NCI-H1436 treated with DMSO at 0.1 percent for 48 hours (cell line): ENCODE measurements around the gene RASIP1.

Experiments
- DNase-seq: peaks from one replicate; lab custom pipeline; 2025; lab: John Stamatoyannopoulos, UW

Gene RASIP1

DNA sequence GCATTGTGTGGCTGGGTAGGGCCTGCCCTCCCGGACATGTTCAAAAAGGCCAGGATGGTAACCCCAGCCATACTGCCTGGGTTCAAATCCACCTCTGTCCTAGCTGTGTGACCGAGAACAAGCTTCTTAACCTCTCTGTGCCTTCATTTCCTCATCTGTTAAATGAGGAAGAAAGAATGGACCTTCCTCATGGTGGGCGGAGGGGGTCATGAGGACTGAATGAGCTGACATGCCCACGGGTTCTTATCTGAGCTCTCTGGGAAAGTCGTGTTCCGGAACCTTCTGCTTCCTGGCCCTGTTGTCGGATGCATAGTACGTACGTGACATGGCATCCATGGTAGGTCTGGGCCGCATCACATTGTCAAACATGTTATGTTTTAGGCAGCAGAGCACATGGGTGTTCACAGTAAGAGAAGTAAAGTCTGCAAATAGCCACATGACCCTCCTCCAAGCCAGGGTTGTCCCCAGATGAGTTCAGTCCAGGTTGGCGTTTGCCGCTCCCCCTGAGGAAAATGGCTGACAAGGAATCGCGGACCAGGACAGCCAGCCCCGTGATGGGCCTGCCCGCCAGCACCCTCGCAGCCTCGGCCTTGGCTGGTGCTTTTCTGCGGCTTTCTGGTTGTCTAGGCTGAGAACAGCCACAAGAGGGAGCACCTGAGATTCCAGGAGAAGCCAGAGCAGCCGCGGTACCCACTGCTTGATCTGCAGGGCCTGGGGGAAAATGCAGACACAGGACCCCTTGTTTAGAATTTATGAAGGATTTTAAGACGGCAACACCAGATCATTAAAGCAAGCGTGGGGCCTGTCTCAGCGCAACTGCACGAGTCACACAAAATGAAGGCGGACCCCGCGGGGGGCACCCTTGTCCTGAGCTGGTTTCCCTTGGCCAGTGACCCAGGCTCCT is 65.2 kb downstream of the RASIP1 start:
- no peak for DNase-seq

DNA sequence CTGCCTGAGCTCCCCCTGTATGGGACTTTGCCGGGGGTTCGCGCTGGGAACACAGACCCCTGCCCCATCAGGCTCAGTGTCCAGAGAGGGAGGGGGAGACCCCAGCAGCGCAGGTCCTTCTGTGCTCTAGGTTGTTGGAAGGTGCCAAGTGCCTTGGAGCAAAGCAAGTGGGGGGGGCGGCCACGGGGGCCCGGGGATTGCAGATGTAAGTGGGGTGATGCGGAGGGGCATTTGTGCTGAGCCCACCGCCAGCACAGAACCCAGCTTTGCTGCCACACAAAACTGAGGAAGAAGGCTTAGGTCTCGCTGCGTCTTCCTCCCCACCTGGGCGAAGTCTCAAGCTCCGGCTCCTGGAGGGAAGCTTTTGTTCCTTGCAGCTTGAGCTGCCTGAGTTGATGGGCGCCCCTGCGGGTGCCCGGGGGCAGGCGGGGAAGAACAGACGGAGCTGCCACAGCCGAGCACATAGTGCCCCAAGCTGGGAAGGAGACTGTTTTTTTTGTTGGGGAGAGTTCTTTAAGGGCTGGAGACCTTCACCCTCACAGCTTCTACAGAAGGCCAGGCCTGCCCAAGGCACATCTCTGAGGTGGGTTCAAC is 66.1 kb downstream of the RASIP1 start:
- no peak for DNase-seq

DNA sequence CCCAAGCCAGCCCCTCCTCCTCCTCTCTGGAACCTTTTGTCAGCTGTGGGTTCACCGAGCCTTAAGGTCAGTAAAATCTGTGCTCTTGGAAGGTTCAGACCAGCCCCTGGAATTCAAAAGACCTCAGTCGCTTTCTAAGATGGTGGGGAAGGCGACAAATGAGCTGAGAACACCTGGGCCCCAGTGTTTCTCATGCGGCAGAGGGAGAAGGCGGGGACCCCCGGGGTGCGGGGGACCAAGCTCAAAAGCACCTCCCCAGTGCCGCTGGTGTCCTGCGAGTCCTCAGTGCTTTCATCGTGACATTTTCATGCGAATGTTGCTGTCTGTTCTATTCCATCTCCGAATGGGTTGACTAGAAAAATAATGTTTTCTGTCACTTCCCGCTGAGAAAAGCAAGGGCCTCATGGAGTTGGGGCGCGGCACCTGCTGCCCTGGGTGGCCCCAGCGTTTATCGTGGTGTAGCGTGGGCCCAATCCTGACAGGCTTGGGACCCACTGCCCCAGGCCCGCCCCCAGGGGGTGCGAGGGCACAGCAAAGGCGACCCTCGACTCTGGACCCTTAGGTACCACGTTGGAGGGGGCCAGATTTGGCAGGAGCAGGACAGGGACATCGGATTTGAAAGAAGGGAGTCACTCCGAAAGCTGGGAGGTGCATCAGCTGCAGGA is 66.8 kb downstream of the RASIP1 start:
- no peak for DNase-seq

DNA sequence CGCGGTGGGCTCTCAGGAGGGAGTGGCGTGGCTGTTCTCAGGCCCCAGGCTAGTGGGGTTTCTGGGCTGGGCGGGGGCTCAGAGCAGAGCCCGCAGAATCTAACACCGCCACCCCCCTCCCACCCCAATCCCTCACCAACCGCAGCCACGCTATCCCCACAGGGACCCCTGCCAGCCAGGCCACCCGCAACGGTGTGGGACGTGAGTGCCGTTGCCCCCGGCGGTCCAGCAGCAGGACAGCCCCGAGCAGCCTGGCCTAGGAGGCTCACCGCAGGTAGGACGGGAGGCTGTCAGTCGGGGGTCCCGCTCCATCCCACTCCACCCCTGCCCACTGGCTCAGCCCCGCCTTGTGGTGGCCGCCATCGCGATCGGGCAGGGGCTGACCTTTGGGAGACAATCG is 67.4 kb downstream of the RASIP1 start, which contains the start of gene NTN5:
NTN5 (minus strand) TSS at position 24 of the 400 bp plus-strand sequence. CDS start 2,031 bp downstream, outside the sequence.
- no peak for DNase-seq

DNA sequence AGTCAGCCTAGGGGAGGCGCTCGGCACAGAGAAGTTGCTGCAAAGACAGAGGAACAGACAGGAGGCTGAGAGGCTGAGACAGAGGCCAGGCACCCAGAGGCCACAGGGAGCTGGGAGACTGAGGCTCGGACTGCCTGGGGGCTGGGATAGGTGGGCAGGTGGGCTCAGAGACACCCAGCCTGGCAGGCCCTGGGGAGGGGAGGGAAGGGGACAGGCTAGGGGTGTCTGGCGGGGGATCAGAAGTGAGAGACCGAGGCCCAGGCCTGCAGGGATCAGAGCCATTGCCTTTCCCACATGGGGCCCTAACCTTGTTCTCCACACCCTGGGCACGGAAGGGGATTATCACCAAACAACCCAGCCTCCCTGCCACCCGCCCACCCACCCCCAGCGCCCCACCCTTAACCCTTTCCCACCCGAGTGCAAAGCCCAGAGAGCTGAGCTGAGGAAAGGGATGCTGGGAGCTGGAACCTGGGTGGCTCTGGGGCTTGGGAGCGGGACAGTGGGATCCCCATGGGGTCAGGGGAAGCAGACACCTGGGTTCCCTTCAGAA is 68.9 kb downstream of the RASIP1 start:
- no peak for DNase-seq

DNA sequence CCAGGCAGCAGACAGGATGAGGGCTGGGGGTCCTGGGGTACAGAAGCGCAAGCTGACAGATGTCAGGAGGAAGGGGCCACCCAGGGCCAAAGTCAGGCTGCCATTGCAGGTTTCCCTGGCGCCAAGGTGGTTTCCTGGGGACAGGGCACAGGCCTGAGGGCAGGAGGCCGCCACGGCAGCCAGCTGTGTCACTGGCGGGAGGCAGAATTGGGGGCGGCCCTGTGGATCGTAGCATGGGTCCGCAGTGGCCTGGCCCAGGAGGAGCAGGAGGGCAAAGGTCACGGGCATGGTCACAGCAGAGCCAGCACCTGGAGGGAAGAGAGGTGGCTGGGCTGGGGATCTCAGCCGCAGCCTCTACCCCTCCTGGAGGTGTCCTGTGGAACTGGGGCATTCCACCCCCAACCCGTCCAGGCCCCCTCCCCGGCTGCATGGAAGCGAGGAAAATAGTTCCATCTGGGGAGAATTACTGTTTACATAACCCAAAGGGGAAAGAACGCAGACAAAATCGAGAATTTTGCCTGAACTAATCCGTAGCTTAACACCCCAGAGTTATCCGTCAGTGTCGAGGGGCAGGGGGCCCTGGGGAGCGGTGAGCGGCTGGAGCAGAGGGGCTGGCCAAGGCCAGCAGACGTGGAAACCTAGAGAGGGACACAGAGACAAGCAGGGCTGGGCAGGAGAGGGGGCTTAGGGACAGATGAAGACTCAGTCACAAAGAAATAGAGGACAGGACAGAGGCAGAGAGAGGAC is 69.5 kb downstream of the RASIP1 start:
- DNase-seq: no peak
